GM18499 (cell line): ENCODE data around the gene ADRA2A.

Experiments used
- ATAC-seq: cut with Tn5 transposase; IDR thresholded peaks from one replicate; pipeline ENCODE4 v1.9.1; 2021; ENCODE audit warnings: moderate number of reproducible peaks; ENCODE audit not compliant: insufficient read depth, unreplicated experiment

ADRA2A gene

GRCh38 chr10:111076682-111077478, at the start of gene ADRA2A:
Gene ADRA2A, plus strand, starts transcription at chr10:111077029. Its CDS starts 968 bp downstream, at chr10:111077997.
- ATAC-seq = no peak

GRCh38 chr10:111030042-111030750, 46.6 kb upstream of the ADRA2A start:
- ATAC-seq = no peak

GRCh38 chr10:111034598-111035310, 42.1 kb upstream of the ADRA2A start:
- no peak for ATAC-seq

GRCh38 chr10:111035542-111035941, 41.3 kb upstream of the ADRA2A start:
- ATAC-seq = no peak

GRCh38 chr10:111037858-111038257, 39.0 kb upstream of the ADRA2A start:
- ATAC-seq = no peak

- ATAC-seq = no peak
Measured at GRCh38 chr10:111039522-111039921, 37.3 kb upstream of the ADRA2A start.

- no peak for ATAC-seq
Measured at GRCh38 chr10:111057006-111057405, 19.8 kb upstream of the ADRA2A start.

GRCh38 chr10:111063471-111063870, 13.4 kb upstream of the ADRA2A start:
- ATAC-seq = no peak

- no peak for ATAC-seq
Measured at GRCh38 chr10:111072232-111072631, 4.6 kb upstream of the ADRA2A start.

GRCh38 chr10:111075577-111076185, 1.1 kb upstream of the ADRA2A start:
- ATAC-seq = no peak

GRCh38 chr10:111076191-111076681, 593 bp upstream of the ADRA2A start:
- no peak for ATAC-seq

GRCh38 chr10:111077479-111077784, 603 bp downstream of the ADRA2A start:
- ATAC-seq = no peak

GRCh38 chr10:111077785-111078504, 1.1 kb downstream of the ADRA2A start:
- no peak for ATAC-seq

- no peak for ATAC-seq
Measured at GRCh38 chr10:111078505-111079185, 1.8 kb downstream of the ADRA2A start.

GRCh38 chr10:111079241-111079760, 2.5 kb downstream of the ADRA2A start:
- no peak for ATAC-seq

GRCh38 chr10:111079781-111080180, 3.0 kb downstream of the ADRA2A start:
- ATAC-seq = no peak

- no peak for ATAC-seq
Measured at GRCh38 chr10:111080224-111080623, 3.4 kb downstream of the ADRA2A start.

- no peak for ATAC-seq
Measured at GRCh38 chr10:111081595-111081994, 4.8 kb downstream of the ADRA2A start.
